ENCODE results near the gene SAMD5. TPM values are rescaled to one million over a fixed set of nuclear protein-coding genes. Genes with fewer than 3 reads are reported as not detected.

Gene SAMD5
- total RNA-seq, 2 donors from 2014 or later, result 1.1 to 1.4 TPM

- Histone ChIP-seq H3K27me3 (no peaks in the 10 kb centered on the region), H3K27ac (no peak overlapping the region), H3K9me3 (peaks cover 0 to 14% of the 10 kb centered on the region in 2 donors), H3K4me1 (no peaks in the 10 kb centered on the region), H3K4me3 (no peak overlapping the region), H3K36me3 (no peaks in the 10 kb centered on the region)
- DNase-seq (ENCODE audit: low spot score), result no peak
- TF ChIP-seq CTCF (IDR thresholded peaks at IDR 0.05), result no peak
These were observed 39.9 kb upstream of the SAMD5 start for GRCh38 chr6:147468634-147469033.

- Histone ChIP-seq H3K9me3 (no peaks in the 10 kb centered on the region), H3K4me1 (no peaks in the 10 kb centered on the region), H3K4me3 (no peak overlapping the region), H3K27ac (no peak overlapping the region), H3K27me3 (no peaks in the 10 kb centered on the region), H3K36me3 (no peaks in the 10 kb centered on the region)
- no peak for DNase-seq (ENCODE audit: low spot score)
- no peak for TF ChIP-seq CTCF (IDR thresholded peaks at IDR 0.05)
These were observed 28.6 kb upstream of the SAMD5 start for GRCh38 chr6:147479857-147480256.

DNA sequence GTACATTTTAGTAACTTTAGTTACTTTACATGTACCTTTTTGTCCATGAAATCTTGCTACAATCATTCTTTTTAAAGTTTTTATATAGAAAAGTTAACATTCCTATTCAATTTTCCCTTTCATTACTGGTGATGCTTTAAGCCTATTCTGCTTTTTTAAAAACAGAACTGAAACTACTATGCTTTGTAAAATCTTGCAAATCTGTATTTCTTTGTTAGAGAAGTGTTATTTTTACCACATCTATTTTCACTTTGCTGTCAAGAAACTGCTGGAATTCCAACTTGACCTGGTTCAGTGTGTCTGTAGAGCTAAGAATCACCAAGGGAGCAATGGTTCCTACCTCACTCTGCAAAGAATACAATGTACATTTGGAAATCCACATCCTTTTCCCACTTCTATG, 21.8 kb upstream of the SAMD5 start:
- H3K27me3 ChIP-seq, result no peaks in the 10 kb centered on the region
- no peaks in the 10 kb centered on the region for H3K9me3 ChIP-seq
- H3K27ac ChIP-seq, result no peak overlapping the region
- no peak for DNase-seq (ENCODE audit: low spot score)
- no peaks in the 10 kb centered on the region for H3K4me1 ChIP-seq
- H3K4me3 ChIP-seq, result no peak overlapping the region
- TF ChIP-seq CTCF (IDR thresholded peaks at IDR 0.05), result no peak
- no peaks in the 10 kb centered on the region for H3K36me3 ChIP-seq

DNA sequence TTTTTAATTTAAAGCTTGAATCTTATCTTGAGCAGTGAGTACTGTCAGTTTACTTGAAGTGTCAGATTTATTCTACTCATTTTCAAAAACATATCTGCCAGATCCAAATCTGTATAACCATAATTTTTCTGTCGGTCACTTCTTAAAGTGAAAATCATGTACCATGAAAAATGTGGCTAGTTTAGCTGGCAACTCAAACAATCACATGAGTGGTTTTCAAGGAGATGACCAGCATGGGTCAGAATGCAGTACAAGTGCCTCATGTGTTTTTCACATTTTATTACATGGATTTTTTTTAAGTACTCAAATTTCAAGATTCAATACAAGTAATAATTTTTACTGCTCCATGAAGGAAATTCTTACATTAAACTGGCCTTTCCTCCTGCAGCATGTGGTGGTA, 11.0 kb upstream of the SAMD5 start:
- no peaks in the 10 kb centered on the region for H3K4me1 ChIP-seq
- TF ChIP-seq CTCF (IDR thresholded peaks at IDR 0.05), result no peak

GRCh38 chr6:147503587-147503986, 4.9 kb upstream of the SAMD5 start:
- no peaks in the 10 kb centered on the region for H3K9me3 ChIP-seq
- no peak overlapping the region for H3K4me3 ChIP-seq
- no peak overlapping the region for H3K27ac ChIP-seq
- no peak for TF ChIP-seq CTCF (IDR thresholded peaks at IDR 0.05)
- H3K27me3 ChIP-seq, result no peaks in the 10 kb centered on the region
- no peaks in the 10 kb centered on the region for H3K36me3 ChIP-seq
- DNase-seq (ENCODE audit: low spot score), result no peak
- H3K4me1 ChIP-seq, result peaks cover 0 to 13% of the 10 kb centered on the region in 2 donors

More for the DNA sequence above, 11.0 kb upstream of the SAMD5 start:
- H3K4me3 ChIP-seq, result no peak overlapping the region
- no peaks in the 10 kb centered on the region for H3K36me3 ChIP-seq
- H3K9me3 ChIP-seq, result no peaks in the 10 kb centered on the region
- no peak for DNase-seq (ENCODE audit: low spot score)
- no peaks in the 10 kb centered on the region for H3K27me3 ChIP-seq
- H3K27ac ChIP-seq, result no peak overlapping the region

GRCh38 chr6:147504848-147505247, 3.6 kb upstream of the SAMD5 start:
- Histone ChIP-seq H3K4me1 (peaks cover 0 to 13% of the 10 kb centered on the region in 2 donors), H3K27ac (no peak overlapping the region), H3K27me3 (no peaks in the 10 kb centered on the region), H3K9me3 (no peaks in the 10 kb centered on the region), H3K36me3 (no peaks in the 10 kb centered on the region), H3K4me3 (no peak overlapping the region)
- DNase-seq (ENCODE audit: low spot score), result no peak
- no peak for TF ChIP-seq CTCF (IDR thresholded peaks at IDR 0.05)
